HG03280 (cell line): ENCODE results near the gene TASP1.
"Not testable (repeated sequence)": the region's sequence is repeated elsewhere in the genome, so short reads cannot be mapped to it uniquely, and the experiment has no call there.

ENCODE experiments used
- ATAC-seq: cut with Tn5 transposase; IDR thresholded peaks from one replicate; pipeline ENCODE4 v1.9.1; 2021; ENCODE audit warnings: mild to moderate bottlenecking, moderate library complexity; ENCODE audit not compliant: unreplicated experiment

The TASP1 gene, protein sequence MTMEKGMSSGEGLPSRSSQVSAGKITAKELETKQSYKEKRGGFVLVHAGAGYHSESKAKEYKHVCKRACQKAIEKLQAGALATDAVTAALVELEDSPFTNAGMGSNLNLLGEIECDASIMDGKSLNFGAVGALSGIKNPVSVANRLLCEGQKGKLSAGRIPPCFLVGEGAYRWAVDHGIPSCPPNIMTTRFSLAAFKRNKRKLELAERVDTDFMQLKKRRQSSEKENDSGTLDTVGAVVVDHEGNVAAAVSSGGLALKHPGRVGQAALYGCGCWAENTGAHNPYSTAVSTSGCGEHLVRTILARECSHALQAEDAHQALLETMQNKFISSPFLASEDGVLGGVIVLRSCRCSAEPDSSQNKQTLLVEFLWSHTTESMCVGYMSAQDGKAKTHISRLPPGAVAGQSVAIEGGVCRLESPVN

DNA sequence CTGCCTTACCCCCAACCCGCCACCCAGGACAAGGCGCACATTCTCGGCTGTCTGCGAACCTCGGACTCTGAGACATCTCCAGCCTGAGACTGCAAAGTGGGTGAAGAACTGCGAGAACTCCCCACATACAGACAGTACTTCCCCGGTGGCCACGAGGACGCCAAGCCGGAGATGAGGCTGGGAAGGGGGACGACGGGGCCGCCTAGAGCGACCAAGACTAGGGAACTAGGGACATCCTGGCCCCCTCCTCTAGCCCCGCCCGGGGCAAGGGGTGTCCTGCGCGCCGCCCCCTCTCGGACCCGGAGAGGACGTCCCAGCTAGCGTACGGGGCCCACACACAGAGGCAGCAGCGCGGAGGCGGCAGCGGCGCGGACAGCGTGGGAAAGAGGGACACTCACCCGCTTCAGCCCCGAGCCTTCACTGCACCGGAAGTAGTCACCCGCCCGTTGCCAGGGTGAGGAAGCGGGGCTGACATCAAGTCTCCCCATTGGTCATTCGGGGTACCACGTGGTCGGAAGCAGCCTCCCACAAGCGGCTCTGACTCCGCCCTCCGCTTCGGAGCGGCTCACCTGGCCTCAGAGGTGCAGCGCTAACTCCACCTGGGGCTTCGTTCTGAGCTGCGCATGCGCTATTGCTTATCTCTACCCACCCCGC lies at the start of gene TASP1:
TASP1 (minus strand) TSS at position 437 of the 654 bp plus-strand sequence. CDS start 8,854 bp downstream, outside the sequence.
- ATAC-seq = peak; percentile 100

DNA sequence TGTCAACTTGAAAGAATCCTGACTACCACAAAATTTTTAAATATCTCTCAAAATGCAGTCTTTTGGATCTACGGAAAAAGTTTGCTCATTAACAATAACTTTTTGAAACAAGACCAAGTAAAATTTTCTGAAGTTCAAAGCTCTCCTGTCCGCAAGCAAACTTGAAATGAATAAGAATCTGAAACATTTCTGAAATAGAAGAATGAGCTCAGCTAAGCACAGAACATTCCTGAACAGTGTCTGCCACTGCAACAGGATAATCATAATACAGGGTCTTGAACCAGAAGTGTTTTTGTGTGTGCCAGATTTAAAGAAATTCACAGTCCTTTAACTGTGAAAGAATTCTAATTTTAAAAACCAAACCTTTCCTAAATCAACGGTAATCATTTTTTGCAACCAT lies 49.1 kb upstream of the TASP1 start:
- no peak for ATAC-seq

DNA sequence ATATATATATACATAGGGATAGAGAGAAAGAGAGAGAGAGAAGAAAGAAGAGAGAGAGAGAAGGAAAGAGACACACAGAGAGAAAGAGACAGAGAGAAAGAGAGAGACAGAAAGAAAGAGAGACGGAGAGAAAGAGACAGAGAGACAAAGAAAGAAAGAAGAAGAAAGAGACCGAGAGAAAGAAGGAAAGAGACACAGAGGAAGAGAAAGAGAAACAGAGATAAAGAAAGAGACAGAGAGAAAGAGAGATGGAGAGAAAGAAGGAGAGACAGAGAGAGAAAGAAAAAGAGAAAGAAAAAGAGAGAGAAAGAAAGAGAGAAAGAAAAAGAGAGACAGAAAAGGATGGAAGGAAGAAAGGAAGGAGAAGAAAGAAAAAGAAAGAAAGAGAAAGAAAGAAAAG lies 46.9 kb upstream of the TASP1 start:
- ATAC-seq = no peak

DNA sequence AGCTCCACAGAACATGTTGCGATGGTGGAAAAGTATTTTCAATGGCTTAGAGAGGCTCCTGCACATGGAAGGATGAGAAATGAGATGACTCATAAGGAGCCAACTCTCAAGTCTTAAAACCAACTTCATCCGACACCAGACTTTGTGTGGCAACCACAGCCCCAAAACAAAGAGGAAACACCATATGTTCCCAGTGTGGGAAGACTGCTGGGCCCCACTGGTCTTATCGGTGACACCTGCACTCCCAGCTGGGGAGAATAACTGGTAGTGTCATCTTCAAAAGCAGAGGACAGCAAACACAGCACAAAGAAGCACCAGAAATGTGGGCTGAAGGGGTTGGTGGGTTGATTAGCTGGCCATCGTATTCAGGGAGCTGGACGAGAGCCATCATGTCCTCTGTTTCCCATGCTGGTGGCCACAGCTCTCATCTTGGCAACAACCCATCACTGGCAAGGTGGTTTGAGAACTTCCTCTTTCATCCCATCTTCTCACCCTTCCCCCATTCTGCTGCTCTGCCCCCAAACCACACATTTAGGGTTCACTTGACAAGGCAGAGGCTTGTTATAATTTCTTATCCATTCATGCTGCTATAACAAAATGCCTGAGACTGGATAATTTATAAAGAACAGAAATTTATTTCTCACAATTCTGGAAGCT lies 46.0 kb upstream of the TASP1 start:
- no peak for ATAC-seq

DNA sequence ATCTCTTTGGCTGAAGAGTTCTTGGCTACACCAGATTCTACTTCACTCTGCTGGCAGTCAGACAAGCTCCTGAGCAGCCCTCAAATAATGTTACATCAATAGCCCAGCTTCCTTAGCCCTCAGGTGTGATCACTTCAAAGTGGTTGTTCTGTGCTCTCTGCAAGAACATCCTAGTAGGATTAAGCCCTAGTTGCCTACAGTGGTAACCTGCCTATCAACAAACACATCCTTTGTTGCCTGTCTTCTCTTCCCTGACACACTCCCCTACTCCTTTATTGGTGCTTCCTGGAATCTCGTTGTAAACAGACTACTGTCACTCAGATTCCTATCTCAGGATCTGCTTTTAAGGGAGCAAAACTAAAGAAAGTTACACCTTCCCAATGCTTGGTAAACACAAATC lies 45.1 kb upstream of the TASP1 start:
- no peak for ATAC-seq

DNA sequence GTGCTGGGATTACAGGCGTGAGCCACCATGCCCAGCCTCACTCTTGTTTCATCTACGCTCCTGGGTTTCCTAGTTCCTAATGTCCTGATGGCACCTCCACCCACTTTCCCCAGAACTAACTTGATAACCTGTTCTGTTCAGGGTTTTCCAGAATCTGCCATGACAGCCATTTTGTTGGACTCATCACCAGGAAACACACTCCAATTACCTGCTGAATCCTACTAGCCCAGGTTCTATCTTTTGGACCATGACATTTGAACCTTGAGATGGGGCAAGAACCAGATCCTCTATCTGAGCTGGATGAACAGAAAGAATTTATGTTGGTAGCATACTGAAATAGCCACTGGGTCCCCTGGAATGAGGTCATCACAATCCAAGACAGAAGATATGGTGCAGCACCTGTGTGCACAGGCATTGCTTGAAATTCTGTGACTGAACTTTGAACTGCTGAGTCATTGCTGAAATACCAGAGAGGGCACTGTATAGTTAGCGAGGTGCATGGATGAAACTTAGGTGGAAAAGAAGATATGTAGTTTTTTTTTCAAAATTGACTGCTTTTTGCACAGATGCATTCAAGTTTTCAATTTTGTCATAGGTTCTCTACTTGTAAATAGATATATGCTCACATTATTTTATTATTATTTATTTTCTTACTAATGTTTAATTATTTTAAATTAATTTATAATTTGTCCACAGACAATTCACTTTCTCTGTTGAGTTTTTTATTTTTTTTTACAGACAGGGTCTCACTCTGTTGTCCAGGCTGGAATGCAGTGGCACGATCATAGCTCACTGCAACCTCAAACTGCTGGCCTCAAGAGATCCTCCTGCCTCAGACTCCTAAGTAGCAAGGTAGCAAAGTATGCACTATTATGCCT lies 42.8 kb upstream of the TASP1 start:
- ATAC-seq = peak; percentile 53

DNA sequence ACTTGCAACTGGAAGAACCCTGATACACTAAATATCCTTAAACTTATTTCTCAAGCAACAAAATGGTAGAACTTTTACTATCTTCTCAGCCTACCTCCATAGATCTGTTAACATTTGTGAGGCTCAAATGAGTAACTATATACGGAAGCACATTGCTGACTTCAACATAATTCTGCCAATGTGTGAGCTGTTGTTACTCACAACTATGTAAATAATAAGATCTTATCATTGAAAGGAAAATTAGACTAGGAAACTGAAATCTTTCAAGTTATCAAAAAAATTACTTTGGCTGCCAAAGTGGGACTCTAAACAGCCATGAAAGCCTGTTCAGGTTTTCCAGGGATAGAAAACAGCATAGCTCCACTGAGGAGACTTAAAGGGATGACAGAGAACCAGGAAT lies 40.2 kb upstream of the TASP1 start:
- no peak for ATAC-seq

DNA sequence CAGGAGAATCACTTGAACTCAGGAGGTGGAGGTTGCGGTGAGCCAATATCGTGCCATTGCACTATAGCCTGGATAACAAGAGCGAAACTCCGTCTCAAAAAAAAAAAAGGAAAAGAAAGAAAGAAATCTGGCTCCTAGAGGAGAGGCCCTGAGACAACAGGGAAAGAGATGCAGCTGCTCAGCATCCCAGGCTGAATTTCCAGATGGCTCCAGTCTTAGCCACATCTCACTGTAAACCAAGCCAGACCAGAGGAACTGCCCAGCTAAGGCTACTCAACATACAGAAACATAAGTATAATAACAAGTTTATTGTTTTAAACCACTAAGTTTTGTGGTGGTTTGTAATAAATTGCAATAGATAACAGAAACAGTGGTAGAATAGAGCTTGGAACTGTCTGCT lies 38.5 kb upstream of the TASP1 start:
- ATAC-seq = no peak

DNA sequence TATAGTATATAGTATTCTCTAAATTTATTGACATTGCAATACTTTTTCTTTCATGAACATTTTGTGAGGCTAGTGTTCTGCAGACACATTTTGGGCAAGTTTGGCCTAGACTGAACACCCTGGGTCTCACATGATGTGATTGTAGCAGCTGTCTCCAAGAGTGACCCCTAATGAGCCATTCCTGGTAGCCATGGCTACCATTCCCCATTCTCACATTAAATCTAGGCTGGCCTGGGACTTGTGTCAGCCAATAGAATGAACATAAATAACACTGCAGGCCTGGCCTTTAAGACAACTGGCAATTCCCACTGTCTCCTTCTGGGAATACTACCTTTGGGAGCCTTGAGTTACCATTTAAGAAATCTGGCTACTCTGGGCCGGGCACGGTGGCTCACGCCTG lies 38.0 kb upstream of the TASP1 start:
- no peak for ATAC-seq

DNA sequence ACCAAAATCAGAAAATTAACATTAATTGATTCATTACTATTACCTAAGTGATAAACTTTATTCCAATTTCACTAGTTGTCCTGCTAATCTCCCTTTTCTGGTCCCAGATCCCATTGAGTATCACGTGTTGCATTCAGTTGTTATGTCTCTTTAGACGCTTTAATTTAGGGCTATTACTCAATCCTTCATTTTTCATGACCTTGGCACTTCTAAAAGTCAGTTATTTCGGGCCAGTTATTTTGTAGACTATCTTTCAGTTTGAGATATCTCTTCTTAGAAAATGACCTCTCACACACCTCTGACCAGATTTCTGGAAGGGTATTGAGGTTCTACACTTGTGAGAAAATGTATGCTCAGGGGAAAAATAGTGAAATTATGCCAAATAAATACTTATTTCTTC lies 34.0 kb upstream of the TASP1 start:
- ATAC-seq = no peak

DNA sequence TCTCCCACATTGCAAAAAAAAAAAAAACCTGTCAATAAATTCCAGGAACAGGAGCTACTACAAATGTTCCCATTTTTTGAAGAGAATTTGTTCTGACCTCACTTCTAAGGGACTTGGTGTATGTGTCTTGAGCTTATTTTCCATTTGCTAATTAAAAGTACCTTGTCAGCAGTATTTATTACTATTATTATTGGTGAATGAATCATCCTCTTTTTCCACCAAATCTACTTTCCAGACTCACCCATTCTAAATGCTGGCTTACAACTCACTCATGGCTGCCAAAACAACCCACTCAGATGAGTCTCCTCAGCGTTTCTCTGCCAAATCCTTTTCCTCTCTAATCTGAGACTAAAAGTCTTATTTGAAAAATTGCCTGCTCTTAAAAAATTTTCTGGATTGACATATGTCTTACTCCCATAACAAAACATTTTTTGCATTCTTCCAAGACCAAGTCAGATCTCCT lies 33.2 kb upstream of the TASP1 start:
- ATAC-seq = no peak

DNA sequence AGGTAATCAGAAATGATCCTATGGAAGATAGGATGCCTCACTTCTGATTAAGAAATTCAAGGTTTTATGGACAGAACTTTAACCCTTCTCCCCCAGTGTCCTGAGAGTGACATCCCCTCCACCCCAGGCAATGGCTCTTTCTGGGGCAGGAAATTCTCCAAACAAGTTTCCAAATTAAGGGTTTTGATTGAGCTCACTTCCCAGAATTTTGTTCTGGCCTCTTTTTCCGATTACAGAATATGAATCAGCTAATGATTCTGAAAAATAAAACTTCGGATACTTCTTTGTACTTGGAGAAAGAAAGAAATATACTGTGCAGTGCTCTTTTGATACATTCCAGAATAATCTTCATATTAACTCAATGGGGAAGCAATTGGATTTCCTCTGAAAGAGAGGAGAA lies 32.8 kb upstream of the TASP1 start:
- ATAC-seq = no peak

DNA sequence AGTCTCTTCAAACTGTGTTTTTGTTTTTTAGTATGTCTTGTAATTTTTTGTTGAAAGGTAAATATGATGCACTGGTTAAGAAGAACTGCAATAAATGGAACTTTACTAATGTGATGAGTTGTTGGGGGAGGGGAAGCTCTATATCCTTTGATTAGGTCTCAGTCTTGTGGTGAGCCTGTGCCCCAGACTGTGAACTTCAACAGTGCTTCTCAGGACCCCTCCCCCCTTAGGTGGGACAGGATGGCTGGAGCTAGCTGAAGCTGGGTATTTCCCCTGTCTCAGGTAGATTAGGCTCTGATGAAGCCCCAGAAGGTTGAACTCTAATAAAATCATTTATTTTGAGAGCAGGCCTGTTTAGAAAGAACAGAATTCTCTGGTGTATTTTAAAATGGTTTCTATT lies 31.4 kb upstream of the TASP1 start:
- ATAC-seq = no peak

DNA sequence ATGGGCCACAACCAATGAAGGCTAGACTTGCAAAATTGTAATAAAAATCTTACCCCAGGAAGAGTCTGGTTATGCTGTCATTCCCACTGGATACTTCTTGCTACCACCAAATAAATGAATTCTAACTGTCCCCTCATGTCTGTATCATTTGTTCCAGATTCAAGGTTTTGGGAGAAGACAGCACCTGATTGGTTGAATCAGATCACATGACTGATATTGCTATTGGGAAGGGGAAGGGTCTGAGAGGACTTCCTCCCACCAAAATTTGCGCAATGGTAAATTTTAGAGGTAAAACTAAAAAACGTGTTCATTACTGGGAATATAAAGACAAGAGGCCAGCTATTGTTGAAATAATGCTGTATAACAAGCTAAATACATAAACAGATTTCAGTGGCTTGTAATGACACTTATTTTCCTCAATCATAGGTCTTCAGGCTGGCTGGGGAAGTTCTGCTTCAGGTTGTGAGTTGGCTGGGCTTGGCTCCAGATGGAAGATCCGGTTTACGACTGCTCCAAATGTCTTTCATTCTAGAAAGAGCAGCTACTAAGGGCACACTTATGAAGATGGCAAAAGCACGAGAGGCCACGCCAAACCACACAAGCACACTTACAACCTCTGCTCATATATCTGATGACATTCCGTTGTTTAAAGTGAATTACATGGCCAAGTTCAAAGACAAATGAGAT lies 27.1 kb upstream of the TASP1 start:
- ATAC-seq = no peak

DNA sequence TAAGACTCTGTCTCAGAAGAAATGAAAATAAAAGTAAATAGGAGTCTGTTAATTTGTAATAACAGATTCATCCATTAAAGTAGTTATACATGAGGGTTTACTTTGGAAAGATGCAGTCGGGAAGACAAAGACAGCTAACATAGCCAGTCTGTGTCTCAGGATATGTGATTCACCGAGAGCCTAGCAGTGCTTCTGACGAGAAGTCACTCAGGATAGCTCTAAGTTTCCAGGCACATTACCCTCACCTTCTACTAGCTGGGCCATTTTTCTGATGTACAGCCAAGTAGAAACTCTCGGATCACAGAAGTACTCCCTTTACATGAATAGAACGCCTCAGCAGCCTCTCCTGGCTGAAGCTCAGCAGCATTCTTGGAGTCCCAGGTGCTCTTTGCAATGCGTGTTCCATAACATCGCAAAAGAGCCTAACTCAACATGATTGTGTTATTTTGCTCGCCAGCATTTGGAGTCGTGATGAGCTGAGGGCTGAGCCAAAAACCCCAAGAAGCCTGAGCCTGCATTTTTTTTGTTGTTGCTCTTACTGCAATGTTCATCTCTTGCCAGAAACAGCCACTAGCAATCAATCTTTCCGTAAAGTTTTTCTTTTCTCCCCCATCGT lies 22.4 kb upstream of the TASP1 start:
- no peak for ATAC-seq

DNA sequence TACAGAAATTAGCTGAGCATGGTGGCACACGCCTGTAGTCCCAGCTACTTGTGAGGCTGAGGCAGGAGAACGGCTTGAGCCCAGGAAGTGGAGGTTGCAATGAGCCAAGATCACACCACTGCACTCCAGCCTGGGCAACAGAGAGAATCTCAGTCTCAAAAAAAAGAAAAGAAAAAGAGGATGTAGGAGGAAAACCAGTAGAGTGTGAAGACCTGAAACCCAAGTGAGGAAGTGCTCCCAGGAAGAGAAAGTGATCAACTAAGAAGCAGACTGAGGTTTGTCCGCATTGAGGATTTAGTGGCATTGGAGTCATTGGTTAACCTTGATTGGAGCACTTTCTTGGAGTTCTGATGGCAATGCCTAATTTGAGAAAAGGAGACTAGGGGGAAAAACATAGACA lies 20.6 kb upstream of the TASP1 start:
- ATAC-seq = peak; percentile 83

DNA sequence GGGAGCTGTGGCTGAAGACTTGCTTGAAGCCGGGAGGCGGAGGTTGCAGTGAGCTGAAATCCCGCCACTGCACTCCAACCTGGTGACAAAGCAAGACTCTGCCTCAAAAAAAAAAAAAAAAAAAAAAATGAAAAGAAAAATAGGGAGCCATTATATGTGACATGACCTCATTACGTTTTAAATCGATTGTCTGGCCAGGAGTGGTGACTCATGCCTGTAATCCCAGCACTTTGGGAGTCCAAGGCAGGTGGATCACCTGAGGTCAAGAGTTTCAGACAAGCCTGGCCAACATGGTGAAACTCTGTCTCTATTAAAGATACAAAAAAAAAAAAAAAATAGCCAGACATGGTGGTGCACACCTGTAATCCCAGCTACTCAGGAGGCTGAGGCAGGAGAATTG lies 19.3 kb upstream of the TASP1 start:
- not testable (repeated sequence) for ATAC-seq

DNA sequence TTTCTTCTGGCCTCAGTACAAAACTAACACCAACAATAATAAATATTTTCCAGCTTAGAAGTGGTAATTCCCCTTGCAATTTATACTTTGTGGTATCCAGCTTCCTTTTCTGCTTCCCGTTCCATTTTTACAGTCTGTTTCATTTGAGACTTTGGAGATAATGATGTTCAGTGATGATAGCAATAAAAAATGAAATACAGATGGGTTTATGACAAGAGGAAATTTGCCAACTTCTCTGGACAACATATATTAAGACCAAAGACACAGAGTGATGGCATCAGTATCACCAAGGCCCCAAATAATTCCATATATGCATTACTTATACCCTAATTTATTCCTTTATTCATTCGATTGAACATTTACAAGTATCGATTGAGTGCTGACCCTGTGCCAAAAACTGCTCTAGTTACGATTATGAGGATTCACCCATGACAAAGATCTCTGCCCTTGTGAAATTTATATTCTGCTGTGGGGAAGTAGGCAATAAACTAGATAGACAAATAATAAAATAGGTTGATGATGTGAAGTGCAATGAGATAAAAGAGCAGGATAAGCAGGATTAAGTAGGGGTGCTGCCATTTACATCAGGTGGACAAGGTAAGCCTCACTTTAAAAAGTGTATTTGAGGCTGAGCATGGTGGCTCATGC lies 18.1 kb upstream of the TASP1 start:
- no peak for ATAC-seq

DNA sequence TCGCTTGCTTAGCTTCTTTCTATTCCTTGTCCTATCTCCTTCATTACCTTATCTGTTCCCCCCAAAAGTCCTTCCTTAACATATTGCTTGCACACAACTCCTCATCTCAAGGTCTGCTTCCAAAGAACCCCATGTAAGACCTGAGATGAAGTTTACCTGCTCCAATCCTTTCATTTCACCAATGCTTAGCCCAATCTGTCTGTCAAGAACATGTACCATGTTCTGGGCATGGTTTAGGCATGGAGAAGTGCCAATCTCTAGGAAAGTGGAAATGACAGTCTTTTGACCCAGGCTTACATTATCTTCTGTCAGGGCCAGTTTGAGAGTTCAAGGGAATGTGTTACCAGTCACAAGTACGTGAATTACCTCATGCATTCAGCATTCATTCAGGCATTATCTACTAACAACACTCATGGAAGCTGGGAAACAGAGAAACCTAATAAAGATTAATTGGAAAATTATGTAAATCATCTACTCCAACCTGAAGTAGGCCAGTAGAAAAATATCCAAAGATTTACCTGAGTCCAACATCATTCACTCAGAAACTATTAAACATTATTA lies 15.8 kb upstream of the TASP1 start:
- ATAC-seq = no peak
